Loucy (cell line): Measurements from ENCODE around the gene CYP2W1.

ENCODE experiments used
- H2AFZ ChIP-seq: fragments of 200-600 bp; sonication (generic); 2 replicates; pipeline ENCODE4 v1.6.0; 2016; ENCODE audit warnings: antibody characterized with exemption, mild to moderate bottlenecking, low read length, moderate library complexity
- H3F3A ChIP-seq: fragments of 200-600 bp; 2 replicates; pipeline ENCODE4 v1.6.0; 2016; ENCODE audit warnings: antibody characterized with exemption, low read depth, mild to moderate bottlenecking
- H3K27me3 ChIP-seq: fragments of 200-600 bp; sonication (generic); 2 replicates; pipeline ENCODE4 v1.6.1; 2014; ENCODE audit warnings: low read length, mild to moderate bottlenecking; ENCODE audit not compliant: insufficient read depth, poor library complexity, severe bottlenecking
- H3K36me3 ChIP-seq: fragments of 200-600 bp; sonication (generic); 2 replicates; pipeline ENCODE4 v1.6.1; 2016; ENCODE audit warnings: low read length; ENCODE audit not compliant: insufficient read depth
- H3K4me1 ChIP-seq: fragments of 200-600 bp; sonication (generic); 2 replicates; pipeline ENCODE4 v1.5.1; 2014; ENCODE audit warnings: low read length, mild to moderate bottlenecking; ENCODE audit not compliant: insufficient read depth, poor library complexity, severe bottlenecking
- H3K4me2 ChIP-seq: fragments of 200-600 bp; sonication (generic); 2 replicates; pipeline ENCODE4 v1.6.0; 2014; ENCODE audit warnings: antibody characterized with exemption, low read length, low read depth, mild to moderate bottlenecking; ENCODE audit not compliant: poor library complexity, severe bottlenecking
- H3K4me3 ChIP-seq: fragments of 200-600 bp; sonication (generic); 2 replicates; pipeline ENCODE4 v1.5.1; 2014; ENCODE audit warnings: low read length, mild to moderate bottlenecking, mixed read lengths; ENCODE audit not compliant: poor library complexity, severe bottlenecking
- H3K79me2 ChIP-seq: fragments of 200-600 bp; sonication (generic); 2 replicates; pipeline ENCODE4 v1.6.1; 2014; ENCODE audit warnings: low read length; ENCODE audit not compliant: insufficient read depth
- H3K9ac ChIP-seq: fragments of 200-600 bp; sonication (generic); 2 replicates; pipeline ENCODE4 v1.6.0; 2014; ENCODE audit warnings: mild to moderate bottlenecking, low read depth, low read length, moderate library complexity; ENCODE audit not compliant: poor library complexity, severe bottlenecking
- H3K9me2 ChIP-seq: fragments of 200-600 bp; sonication (generic); replicated peaks from 2 replicates; pipeline ENCODE4 v1.6.1; 2016; ENCODE audit warnings: low read depth, low read length, mixed read lengths
- H3K9me3 ChIP-seq: fragments of 200-600 bp; sonication (generic); 2 replicates; pipeline ENCODE4 v1.6.1; 2014; ENCODE audit warnings: mild to moderate bottlenecking, antibody characterized with exemption, low read length, low read depth; ENCODE audit not compliant: insufficient read depth
- H4K20me1 ChIP-seq: fragments of 200-600 bp; sonication (generic); 2 replicates; pipeline ENCODE4 v1.6.0; 2014; ENCODE audit warnings: antibody characterized with exemption, low read length, mild to moderate bottlenecking; ENCODE audit not compliant: insufficient read depth, poor library complexity, severe bottlenecking
- EZH2phosphoT487 ChIP-seq: fragments of 200-600 bp; IDR thresholded peaks from 2 replicates; pipeline ENCODE4 v1.6.1; 2018; ENCODE audit warnings: antibody characterized with exemption, mild to moderate bottlenecking, moderate library complexity, borderline replicate concordance
- TF ChIP-seq, protein P1 (sequence below): fragments of 200-600 bp; sonication (generic); conservative IDR thresholded peaks from 2 replicates; pipeline ENCODE4 v1.5.1; 2014; ENCODE audit warnings: mild to moderate bottlenecking, antibody characterized with exemption, low read length

Gene CYP2W1

GRCh38 chr7:1022801-1023465 is 40.0 kb downstream of the CYP2W1 start:
- peaks cover 20% of the 10 kb centered on the region for H4K20me1 ChIP-seq
- no peaks in the 10 kb centered on the region for H3F3A ChIP-seq
- H3K36me3 ChIP-seq, result no peaks in the 10 kb centered on the region; the same call in 1 of the 2 replicates
- peaks cover 78% of the 10 kb centered on the region for H3K79me2 ChIP-seq
- H2AFZ ChIP-seq, result no peak overlapping the region
- H3K9ac ChIP-seq, result no peak overlapping the region
- no peaks in the 10 kb centered on the region for H3K9me3 ChIP-seq
- no peaks in the 10 kb centered on the region for H3K9me2 ChIP-seq
- H3K27me3 ChIP-seq, result no peaks in the 10 kb centered on the region
- TF ChIP-seq, protein P1, sequence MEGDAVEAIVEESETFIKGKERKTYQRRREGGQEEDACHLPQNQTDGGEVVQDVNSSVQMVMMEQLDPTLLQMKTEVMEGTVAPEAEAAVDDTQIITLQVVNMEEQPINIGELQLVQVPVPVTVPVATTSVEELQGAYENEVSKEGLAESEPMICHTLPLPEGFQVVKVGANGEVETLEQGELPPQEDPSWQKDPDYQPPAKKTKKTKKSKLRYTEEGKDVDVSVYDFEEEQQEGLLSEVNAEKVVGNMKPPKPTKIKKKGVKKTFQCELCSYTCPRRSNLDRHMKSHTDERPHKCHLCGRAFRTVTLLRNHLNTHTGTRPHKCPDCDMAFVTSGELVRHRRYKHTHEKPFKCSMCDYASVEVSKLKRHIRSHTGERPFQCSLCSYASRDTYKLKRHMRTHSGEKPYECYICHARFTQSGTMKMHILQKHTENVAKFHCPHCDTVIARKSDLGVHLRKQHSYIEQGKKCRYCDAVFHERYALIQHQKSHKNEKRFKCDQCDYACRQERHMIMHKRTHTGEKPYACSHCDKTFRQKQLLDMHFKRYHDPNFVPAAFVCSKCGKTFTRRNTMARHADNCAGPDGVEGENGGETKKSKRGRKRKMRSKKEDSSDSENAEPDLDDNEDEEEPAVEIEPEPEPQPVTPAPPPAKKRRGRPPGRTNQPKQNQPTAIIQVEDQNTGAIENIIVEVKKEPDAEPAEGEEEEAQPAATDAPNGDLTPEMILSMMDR, result no peak
- no peak for TF ChIP-seq EZH2phosphoT487
- H3K4me2 ChIP-seq, result no peak overlapping the region
- no peak overlapping the region for H3K4me3 ChIP-seq
- peaks cover 33% of the 10 kb centered on the region for H3K4me1 ChIP-seq

DNA sequence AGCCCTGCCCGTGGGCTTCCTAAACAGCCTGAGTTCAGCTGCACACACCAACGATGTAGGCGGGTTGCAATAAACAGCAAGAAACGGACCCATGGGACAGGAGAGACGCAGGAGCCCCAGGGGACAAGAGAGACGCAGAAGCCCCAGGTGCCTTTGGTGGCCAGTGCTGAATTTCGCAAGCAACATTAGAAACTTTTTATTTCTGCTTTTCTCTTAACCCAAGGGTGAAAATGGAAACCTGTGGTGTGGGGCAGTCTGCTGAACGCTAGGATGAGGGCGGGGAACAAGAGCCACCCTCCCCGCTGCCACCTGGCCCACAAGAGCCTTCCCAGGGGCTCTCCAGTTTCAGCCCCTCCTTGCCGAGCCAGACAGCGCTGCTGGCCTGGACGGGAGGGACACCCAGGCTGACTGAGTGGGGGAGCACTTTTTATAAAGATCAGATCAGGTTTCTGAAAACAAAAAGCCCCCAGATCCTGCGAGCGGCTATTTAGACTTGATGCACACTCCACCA is 41.4 kb downstream of the CYP2W1 start:
- Histone ChIP-seq H3F3A (no peaks in the 10 kb centered on the region), H3K9me2 (no peaks in the 10 kb centered on the region), H3K9ac (no peak overlapping the region), H3K9me3 (no peaks in the 10 kb centered on the region), H2AFZ (no peak overlapping the region), H3K4me2 (peak overlapping the region; percentile 14), H3K4me3 (no peak overlapping the region), H4K20me1 (peaks cover 20% of the 10 kb centered on the region), H3K36me3 (no peaks in the 10 kb centered on the region; the same call in 1 of the 2 replicates), H3K27me3 (no peaks in the 10 kb centered on the region), H3K4me1 (peaks cover 43% of the 10 kb centered on the region), H3K79me2 (peaks cover 92% of the 10 kb centered on the region)
- TF ChIP-seq, protein P1, result no peak
- TF ChIP-seq EZH2phosphoT487, result no peak

GRCh38 chr7:1024876-1025742 is 42.1 kb downstream of the CYP2W1 start:
- H3K9me3 ChIP-seq, result no peaks in the 10 kb centered on the region
- H4K20me1 ChIP-seq, result peaks cover 20% of the 10 kb centered on the region
- no peaks in the 10 kb centered on the region for H3K27me3 ChIP-seq
- peaks cover 49% of the 10 kb centered on the region for H3K4me1 ChIP-seq
- H3K79me2 ChIP-seq, result peaks cover 98% of the 10 kb centered on the region
- no peak for TF ChIP-seq EZH2phosphoT487
- TF ChIP-seq, protein P1, result no peak
- H3K9ac ChIP-seq, result no peak overlapping the region
- peak overlapping the region; percentile 97 for H3K4me2 ChIP-seq
- H3K9me2 ChIP-seq, result no peaks in the 10 kb centered on the region
- no peak overlapping the region for H3K4me3 ChIP-seq
- no peaks in the 10 kb centered on the region; the same call in 1 of the 2 replicates for H3K36me3 ChIP-seq
- no peak overlapping the region for H2AFZ ChIP-seq
- H3F3A ChIP-seq, result no peaks in the 10 kb centered on the region
